Measurements from ENCODE around the gene SEMA3G. TPM values are rescaled to one million over a fixed set of nuclear protein-coding genes. Genes with fewer than 3 reads are reported as not detected.

Gene SEMA3G
- total RNA-seq, 1 experiment from 2014 or later = not detected

DNA sequence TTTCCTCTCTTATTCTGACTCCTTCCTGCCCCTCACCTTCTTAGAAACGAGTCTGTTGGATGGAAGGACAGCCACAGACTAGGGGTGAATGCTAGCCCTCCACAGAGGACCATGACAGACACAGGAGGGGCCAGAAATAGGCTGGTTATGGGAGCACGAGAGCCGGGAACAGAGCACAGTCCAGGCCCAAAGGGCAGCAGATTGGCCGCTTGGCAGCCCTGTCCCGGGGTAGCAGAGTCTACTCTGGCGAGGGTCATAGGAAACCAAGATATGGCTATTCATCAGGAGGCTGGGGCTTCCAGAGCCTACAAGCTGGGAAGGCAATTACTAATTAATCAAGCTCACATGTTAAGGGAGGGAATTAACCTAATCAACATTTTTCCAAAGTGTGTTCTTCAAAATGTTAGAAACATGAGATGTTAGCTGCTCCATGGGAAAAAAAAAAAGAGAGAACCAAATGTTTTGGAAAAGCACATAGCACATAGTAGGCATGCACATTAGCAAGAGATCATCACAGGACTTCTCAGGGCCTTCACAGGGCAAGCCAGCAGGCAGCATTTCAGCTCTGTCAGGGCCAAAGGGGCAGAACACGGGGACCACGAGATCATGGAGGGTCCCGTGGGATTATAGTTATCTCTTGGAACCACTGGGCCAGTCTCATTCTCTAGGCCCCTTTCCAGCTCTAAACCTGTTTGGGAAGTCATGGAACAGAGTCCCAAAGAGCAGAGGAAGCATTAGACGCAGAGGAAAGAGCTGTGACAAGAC lies 13.3 kb downstream of the SEMA3G start:
- H3K27ac ChIP-seq (ENCODE audit: low read depth, low read length, poor library complexity, severe bottlenecking) = no peak overlapping the region
- POLR2A ChIA-PET (ENCODE audit: low non-redundant PET) = no interaction called here
- CTCF ChIA-PET = no interaction called here
- H3K9me3 ChIP-seq (ENCODE audit: low read depth, low read length, poor library complexity, severe bottlenecking) = no peaks in the 10 kb centered on the region
- no peaks in the 10 kb centered on the region for H3K36me3 ChIP-seq (ENCODE audit: insufficient read depth, low read length, poor library complexity, severe bottlenecking)
- H3K4me1 ChIP-seq (ENCODE audit: insufficient read depth, low read length, poor library complexity, severe bottlenecking) = no peaks in the 10 kb centered on the region
- no TSS peak for BruUV-seq (replicated peaks)
- intact Hi-C loops (cut with micrococcal nuclease; ENCODE audit: unreplicated experiment) = no loop called here
- no peak overlapping the region for H3K4me3 ChIP-seq (ENCODE audit: low read depth, low read length, poor library complexity, severe bottlenecking)
- no peaks in the 10 kb centered on the region for H3K27me3 ChIP-seq (replicated peaks; ENCODE audit: insufficient read depth, low read depth, low read length, poor library complexity)
- DNase-seq (ENCODE audit: low spot score) = no peak
- no peak for TF ChIP-seq CTCF (conservative IDR thresholded peaks at IDR 0.05; ENCODE audit: low read depth, low read length)
- TF ChIP-seq EZH2 (IDR thresholded peaks at IDR 0.05; ENCODE audit: borderline replicate concordance, low read depth, low read length, poor library complexity, severe bottlenecking) = no peak

DNA sequence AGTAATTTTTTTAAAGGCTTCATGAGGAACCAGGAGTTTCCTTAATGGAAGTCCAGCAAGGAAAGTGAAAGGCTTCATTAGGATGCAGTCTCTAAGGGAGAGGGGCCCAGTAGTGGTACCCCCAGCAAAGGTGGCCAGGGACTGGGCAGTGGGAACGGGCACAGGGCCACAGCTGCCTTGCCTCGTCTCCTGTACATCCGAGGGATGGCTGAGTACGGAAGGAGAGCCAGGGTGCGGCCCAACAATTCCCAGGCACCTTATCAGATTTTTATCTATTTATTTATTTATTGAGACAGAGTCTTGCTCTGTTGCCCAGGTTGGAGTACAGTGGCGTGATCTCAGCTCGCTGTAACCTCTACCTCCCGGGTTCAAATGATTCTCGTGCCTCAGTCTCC lies 14.5 kb downstream of the SEMA3G start:
- BruUV-seq (replicated peaks) = no TSS peak
- Histone ChIP-seq H3K27me3 (replicated peaks; ENCODE audit: insufficient read depth, low read depth, low read length, poor library complexity) (no peaks in the 10 kb centered on the region), H3K9me3 (ENCODE audit: low read depth, low read length, poor library complexity, severe bottlenecking) (no peaks in the 10 kb centered on the region), H3K27ac (ENCODE audit: low read depth, low read length, poor library complexity, severe bottlenecking) (no peak overlapping the region), H3K4me1 (ENCODE audit: insufficient read depth, low read length, poor library complexity, severe bottlenecking) (no peaks in the 10 kb centered on the region), H3K36me3 (ENCODE audit: insufficient read depth, low read length, poor library complexity, severe bottlenecking) (no peaks in the 10 kb centered on the region), H3K4me3 (ENCODE audit: low read depth, low read length, poor library complexity, severe bottlenecking) (no peak overlapping the region)
- ChIA-PET CTCF (no interaction called here), POLR2A (ENCODE audit: low non-redundant PET) (no interaction called here)
- intact Hi-C loops (cut with micrococcal nuclease; ENCODE audit: unreplicated experiment) = no loop called here
- no peak for DNase-seq (ENCODE audit: low spot score)
- TF ChIP-seq CTCF (conservative IDR thresholded peaks at IDR 0.05; ENCODE audit: low read depth, low read length) = no peak
- TF ChIP-seq EZH2 (IDR thresholded peaks at IDR 0.05; ENCODE audit: borderline replicate concordance, low read depth, low read length, poor library complexity, severe bottlenecking) = no peak

DNA sequence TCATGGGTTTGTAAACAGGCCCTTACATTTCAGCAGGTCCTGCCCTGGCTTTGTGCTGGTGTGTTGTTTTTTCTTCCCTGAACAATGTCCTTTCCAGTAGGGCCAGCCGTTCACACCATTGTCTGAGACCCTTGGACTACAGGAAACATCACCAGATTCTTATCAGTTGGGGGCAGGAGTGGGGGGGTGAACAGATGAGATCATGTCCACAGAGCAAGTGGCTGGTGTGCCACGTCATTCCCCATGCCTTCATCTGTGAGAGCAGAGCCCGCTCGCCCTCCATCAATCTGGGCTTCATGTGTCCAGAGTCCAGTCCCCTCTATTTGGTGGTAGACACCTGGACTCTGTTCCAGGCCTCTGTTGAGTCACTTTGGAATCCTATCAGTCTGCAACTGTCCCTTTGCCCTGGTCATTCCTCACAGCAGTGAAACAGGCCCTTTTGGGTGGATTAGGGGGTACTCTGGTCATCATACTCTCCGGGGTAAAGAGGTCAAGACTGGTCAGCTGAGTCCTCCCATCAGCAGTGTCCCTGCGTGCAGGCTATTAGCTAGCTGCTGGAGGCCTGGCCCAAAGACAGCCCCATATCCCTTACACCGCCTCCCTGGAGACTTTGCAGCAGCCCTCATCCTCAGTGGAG lies 15.0 kb downstream of the SEMA3G start:
- intact Hi-C loops (cut with micrococcal nuclease; ENCODE audit: unreplicated experiment) = no loop called here
- BruUV-seq (replicated peaks) = no TSS peak
- DNase-seq (ENCODE audit: low spot score) = no peak
- ChIA-PET POLR2A (ENCODE audit: low non-redundant PET) (no interaction called here), CTCF (no interaction called here)
- TF ChIP-seq EZH2 (IDR thresholded peaks at IDR 0.05; ENCODE audit: borderline replicate concordance, low read depth, low read length, poor library complexity, severe bottlenecking) = no peak
- no peak for TF ChIP-seq CTCF (conservative IDR thresholded peaks at IDR 0.05; ENCODE audit: low read depth, low read length)
- no peaks in the 10 kb centered on the region for H3K4me1 ChIP-seq (ENCODE audit: insufficient read depth, low read length, poor library complexity, severe bottlenecking)
- no peaks in the 10 kb centered on the region for H3K36me3 ChIP-seq (ENCODE audit: insufficient read depth, low read length, poor library complexity, severe bottlenecking)
- H3K27ac ChIP-seq (ENCODE audit: low read depth, low read length, poor library complexity, severe bottlenecking) = no peak overlapping the region
- no peaks in the 10 kb centered on the region for H3K27me3 ChIP-seq (replicated peaks; ENCODE audit: insufficient read depth, low read depth, low read length, poor library complexity)
- no peak overlapping the region for H3K4me3 ChIP-seq (ENCODE audit: low read depth, low read length, poor library complexity, severe bottlenecking)
- no peaks in the 10 kb centered on the region for H3K9me3 ChIP-seq (ENCODE audit: low read depth, low read length, poor library complexity, severe bottlenecking)
